HUES48 (cell line): ENCODE measurements around the gene TPM2.

Source experiments
- H3K27ac ChIP-seq: one replicate; pipeline ENCODE4 v1.7.0; 2013; ENCODE audit warnings: low read depth, low read length, inconsistent platforms
- H3K27me3 ChIP-seq: 2 replicates; pipeline ENCODE4 v1.6.1; 2013; ENCODE audit warnings: mild to moderate bottlenecking, low read length; ENCODE audit not compliant: control insufficient read depth, insufficient read depth
- H3K36me3 ChIP-seq: 2 replicates; pipeline ENCODE4 v1.6.1; 2013; ENCODE audit warnings: low read length; ENCODE audit not compliant: control insufficient read depth, insufficient read depth
- H3K4me1 ChIP-seq: 2 replicates; pipeline ENCODE4 v1.6.1; 2013; ENCODE audit warnings: mild to moderate bottlenecking, low read length; ENCODE audit not compliant: control insufficient read depth, insufficient read depth
- H3K4me3 ChIP-seq: 2 replicates; pipeline ENCODE4 v1.5.1; 2013; ENCODE audit warnings: mild to moderate bottlenecking, low read depth, low read length
- H3K9ac ChIP-seq: 2 replicates; pipeline ENCODE4 v1.6.1; 2013; ENCODE audit warnings: mild to moderate bottlenecking, low read depth, low read length, moderate library complexity
- H3K9me3 ChIP-seq: 2 replicates; pipeline ENCODE4 v1.6.1; 2013; ENCODE audit warnings: low read length; ENCODE audit not compliant: control insufficient read depth, insufficient read depth

TPM2 gene

DNA sequence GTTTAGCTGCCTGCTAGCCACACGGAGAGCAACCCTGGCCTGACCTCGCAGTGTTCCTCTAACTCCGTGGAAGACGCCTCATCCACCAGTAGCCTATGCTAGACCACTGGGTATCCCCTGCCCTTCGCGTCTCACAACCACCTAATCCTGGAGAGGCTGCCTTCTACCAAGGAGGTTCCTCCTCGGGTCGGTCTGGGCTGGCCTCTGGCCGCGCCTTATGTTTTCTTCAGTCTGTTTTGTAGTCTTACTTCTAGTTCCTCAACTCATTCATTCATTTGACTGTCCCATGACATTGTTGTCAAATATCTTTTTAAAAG lies 1.6 kb upstream of the TPM2 start:
- peak overlapping the region; percentile 78 for H3K27ac ChIP-seq
- H3K9me3 ChIP-seq, result no peaks in the 10 kb centered on the region
- no peak overlapping the region for H3K9ac ChIP-seq
- H3K27me3 ChIP-seq, result no peaks in the 10 kb centered on the region
- peaks cover 28% of the 10 kb centered on the region for H3K36me3 ChIP-seq
- H3K4me3 ChIP-seq, result peak overlapping the region; percentile 80
- peaks cover 11% of the 10 kb centered on the region for H3K4me1 ChIP-seq

DNA sequence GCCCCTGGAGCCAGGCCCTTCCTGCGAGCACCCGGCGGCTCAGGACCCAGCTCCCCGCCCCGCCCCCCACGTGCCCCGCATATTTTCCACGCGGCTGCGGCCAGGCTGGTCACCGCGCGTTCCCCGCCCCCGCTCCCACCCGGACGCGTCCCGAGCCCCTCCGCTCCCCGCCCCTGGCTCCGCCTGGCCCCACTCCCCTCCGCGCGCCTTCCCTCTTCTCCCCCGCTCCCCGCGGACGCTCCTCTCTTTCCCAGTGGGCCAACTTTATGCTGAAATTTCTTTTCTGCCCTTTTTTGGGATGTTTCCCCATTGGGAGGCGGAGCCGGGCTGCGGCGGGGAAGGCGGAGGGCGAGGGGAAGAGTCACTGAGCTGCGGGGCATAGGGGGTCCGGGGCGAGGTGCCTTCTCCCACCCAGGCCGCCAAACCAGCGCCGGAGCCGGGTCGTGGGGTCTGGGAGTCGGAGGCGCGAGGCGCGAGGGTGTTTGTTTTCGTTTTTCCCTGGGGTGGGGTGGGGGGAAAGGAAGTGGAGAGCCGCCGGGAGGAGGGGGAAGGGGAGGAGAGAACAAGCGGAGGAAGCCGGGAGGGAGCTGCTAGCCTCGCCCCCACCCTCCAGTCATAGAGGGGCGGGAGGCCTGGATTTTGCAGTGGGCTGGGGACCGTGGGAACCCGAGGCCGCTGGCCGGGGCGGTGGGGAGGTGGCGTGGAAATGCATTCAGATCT lies 1.0 kb upstream of the TPM2 start:
- H3K36me3 ChIP-seq, result peaks cover 28% of the 10 kb centered on the region
- H3K9ac ChIP-seq, result no peak overlapping the region
- H3K9me3 ChIP-seq, result no peaks in the 10 kb centered on the region
- H3K4me3 ChIP-seq, result peak overlapping the region; percentile 80
- peaks cover 11% of the 10 kb centered on the region for H3K4me1 ChIP-seq
- no peaks in the 10 kb centered on the region for H3K27me3 ChIP-seq
- H3K27ac ChIP-seq, result peak overlapping the region; percentile 78

DNA sequence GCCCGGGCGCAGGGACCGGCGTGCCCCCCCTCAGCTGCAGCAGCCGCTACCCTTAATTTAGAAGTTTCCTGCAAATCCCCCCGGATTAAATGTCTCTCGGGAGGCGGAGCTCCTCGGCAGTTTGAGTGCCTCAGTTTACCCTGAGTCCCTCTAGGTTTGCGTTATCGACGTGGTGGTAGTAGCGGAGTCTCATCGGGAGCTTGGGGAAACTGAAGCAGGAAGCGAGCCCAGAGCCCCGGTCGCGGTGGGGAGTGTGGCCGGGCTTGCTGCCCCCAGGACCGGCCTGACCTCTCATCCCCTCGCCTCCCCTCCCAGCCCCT lies 529 bp upstream of the TPM2 start:
- H3K9me3 ChIP-seq, result no peaks in the 10 kb centered on the region
- peaks cover 33% of the 10 kb centered on the region for H3K36me3 ChIP-seq
- peak overlapping the region; percentile 35; the same call in 1 of the 2 replicates for H3K9ac ChIP-seq
- peaks cover 11% of the 10 kb centered on the region for H3K4me1 ChIP-seq
- peak overlapping the region; percentile 78 for H3K27ac ChIP-seq
- H3K4me3 ChIP-seq, result peak overlapping the region; percentile 80
- no peaks in the 10 kb centered on the region for H3K27me3 ChIP-seq

DNA sequence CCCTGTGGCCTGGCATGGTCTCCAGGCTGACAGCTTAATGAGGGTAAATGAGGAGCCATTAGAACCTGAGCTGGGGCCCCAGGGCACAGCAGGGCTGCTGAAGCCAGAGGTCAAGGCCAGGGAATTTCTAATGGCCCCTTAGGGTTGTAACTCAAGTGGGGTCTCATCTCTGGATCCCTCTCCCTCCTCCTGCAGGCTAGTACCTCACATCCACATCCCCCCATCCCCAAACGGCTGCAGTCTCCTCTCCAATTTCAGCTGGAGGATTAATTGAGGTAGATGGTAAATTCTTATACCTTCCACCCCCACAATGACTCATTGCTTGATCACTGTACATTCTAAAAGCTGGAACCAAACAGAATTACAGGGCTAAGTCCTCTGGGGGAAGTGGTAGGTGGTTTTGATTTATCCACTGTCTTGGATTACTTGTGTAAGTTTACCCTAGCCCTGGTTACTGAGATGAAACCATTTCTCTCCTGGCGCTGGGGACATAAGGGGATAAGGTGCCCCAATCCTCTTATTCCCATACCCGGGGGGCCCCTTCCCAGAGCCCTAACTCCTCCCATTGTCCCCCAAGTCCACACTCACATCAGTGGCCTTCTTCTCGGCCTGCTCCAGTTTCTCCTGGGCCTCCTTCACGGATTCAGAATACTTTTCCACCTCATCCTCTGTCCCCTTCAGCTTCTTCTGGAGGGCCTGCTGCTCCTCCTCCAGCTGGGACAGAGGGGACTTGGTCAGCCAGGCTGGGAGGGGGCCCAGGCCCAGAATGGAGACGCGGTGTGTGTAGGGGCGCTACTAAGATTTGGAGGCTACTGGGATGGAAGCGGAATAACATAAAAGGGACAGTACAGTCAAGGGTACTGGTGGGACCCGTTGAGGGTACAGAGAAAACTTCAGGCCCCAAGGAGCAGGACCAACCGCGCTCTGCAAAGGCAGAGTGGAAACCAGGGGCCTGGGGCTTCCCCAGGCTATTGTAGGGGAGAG lies 875 bp downstream of the TPM2 start:
- Histone ChIP-seq H3K4me1 (peaks cover 11% of the 10 kb centered on the region), H3K9me3 (no peaks in the 10 kb centered on the region), H3K4me3 (peak overlapping the region; percentile 80), H3K27me3 (no peaks in the 10 kb centered on the region), H3K27ac (peak overlapping the region; percentile 78), H3K9ac (peak overlapping the region; percentile 76), H3K36me3 (peaks cover 47% of the 10 kb centered on the region)

DNA sequence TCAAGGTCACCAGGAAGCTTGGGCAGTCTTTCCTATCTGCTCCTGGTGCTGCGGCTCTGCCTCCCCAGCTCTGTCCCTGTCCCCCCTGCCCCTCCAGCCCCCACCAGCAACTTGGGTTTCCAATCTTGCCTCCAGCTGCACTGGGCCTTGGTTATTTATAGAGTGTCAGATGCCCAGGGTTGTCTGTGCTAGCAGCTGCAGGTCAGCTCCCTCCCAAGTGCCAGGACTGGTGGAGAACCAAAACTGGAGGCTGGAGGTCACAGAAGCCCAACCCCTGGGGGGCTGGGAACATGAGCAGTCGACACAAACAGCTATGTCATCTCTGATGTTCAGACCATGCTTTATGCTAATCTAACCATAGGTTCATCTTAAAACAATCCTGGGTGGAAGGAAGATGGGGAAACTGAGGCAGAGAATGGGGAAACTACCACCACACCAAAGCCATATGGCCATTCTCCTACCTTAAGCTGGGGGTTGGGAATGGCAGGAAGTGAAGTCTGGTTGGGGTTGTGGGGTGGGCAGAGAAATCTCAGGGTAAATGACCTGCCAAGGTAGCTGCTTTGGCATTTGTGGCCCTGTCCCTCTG lies 1.7 kb downstream of the TPM2 start:
- no peaks in the 10 kb centered on the region for H3K9me3 ChIP-seq
- no peak overlapping the region for H3K27ac ChIP-seq
- H3K27me3 ChIP-seq, result no peaks in the 10 kb centered on the region
- peaks cover 11% of the 10 kb centered on the region for H3K4me1 ChIP-seq
- H3K36me3 ChIP-seq, result peaks cover 55% of the 10 kb centered on the region
- peak overlapping the region; percentile 80 for H3K4me3 ChIP-seq
- H3K9ac ChIP-seq, result no peak overlapping the region

DNA sequence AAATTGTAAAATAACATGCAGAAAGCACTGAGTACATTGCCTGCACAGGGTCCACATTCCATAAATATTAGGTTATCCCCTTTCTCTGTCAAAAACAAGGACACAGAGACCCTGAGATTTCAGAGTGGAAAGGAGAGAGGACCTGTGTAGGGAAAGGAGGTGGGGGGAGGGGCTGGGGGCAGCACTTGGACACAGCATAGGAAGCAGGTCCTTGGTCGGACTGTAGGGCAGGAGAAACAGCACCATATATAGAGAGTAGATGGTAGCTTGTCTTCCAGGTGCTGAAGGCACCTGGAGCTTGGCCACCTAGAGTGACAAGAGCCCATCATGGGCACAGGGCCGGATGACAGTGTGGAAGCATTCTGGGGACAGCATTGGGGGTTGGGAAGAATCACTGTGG lies 2.4 kb downstream of the TPM2 start:
- Histone ChIP-seq H3K36me3 (peaks cover 63% of the 10 kb centered on the region), H3K27me3 (no peaks in the 10 kb centered on the region), H3K9me3 (no peaks in the 10 kb centered on the region), H3K4me3 (no peak overlapping the region), H3K4me1 (peaks cover 11% of the 10 kb centered on the region), H3K27ac (no peak overlapping the region), H3K9ac (no peak overlapping the region)

DNA sequence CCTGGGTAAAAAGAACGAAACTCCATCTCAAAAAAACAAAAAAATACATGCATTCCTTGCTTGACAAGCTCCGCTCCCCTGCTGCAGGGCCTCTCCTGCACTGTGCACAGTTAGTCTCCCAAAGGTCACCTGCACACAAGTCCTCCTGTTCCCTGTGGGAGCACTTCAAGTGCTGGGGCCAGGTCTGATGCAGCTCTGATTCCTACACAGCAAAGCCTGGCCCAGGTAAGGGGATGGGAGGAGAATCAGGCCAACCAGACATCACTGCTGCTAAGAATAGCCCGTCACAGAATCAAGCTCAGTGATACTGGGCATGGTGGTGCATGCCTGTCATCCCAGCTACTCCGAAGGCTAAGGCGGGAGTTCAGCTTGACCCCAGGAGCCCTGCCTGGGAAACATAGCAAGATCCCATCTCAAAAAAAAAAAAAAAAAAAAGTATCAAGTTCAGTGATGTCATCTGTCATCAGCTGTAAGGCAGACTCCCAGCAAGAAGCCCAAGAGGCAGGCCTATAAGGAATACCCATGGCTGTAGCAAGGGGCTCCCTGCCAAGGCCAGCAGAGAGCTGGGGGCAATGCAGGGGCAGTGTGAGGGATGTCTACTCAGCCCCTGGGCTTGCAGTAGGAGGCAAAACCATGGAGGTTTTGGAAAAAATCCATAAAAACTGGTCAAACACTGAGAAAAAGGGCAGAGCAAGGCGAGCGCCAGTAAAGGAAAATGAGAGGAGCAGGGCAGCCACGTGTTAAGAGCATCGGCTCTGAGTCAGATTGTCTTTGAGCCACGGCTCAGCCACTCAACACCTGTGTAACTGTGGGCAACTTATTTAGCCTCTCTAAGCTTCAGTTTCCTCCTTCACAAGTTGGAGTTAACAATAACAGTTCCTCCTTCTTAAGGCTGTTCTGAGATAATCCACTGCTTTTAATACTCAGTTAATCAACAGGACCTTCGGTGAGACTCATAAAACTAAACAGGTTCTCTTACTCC lies 3.2 kb downstream of the TPM2 start:
- Histone ChIP-seq H3K9me3 (no peaks in the 10 kb centered on the region), H3K4me3 (no peak overlapping the region), H3K9ac (no peak overlapping the region), H3K27ac (no peak overlapping the region), H3K4me1 (peaks cover 10% of the 10 kb centered on the region), H3K27me3 (no peaks in the 10 kb centered on the region), H3K36me3 (peaks cover 69% of the 10 kb centered on the region)

DNA sequence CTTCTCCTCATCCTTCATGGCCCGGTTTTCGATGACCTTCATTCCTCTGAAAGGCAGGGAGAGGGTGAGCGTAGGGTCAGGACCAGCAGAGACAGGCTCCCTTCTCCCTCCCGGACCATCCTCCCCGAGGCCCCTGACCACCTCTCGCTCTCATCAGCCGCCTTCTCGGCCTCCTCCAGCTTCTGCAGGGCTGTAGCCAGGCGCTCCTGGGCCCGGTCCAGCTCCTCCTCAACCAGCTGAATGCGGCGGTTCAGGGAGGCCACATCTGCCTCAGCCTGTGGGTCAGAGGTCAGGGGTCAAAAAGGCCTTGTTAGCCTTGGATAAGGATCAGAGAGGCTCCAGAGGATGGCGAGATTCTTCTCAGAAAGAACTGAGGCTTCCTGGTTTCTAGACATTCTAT lies 4.2 kb downstream of the TPM2 start:
- Histone ChIP-seq H3K9ac (no peak overlapping the region), H3K27ac (no peak overlapping the region), H3K36me3 (peaks cover 69% of the 10 kb centered on the region), H3K9me3 (no peaks in the 10 kb centered on the region), H3K4me3 (no peak overlapping the region), H3K4me1 (peaks cover 12% of the 10 kb centered on the region), H3K27me3 (no peaks in the 10 kb centered on the region)

DNA sequence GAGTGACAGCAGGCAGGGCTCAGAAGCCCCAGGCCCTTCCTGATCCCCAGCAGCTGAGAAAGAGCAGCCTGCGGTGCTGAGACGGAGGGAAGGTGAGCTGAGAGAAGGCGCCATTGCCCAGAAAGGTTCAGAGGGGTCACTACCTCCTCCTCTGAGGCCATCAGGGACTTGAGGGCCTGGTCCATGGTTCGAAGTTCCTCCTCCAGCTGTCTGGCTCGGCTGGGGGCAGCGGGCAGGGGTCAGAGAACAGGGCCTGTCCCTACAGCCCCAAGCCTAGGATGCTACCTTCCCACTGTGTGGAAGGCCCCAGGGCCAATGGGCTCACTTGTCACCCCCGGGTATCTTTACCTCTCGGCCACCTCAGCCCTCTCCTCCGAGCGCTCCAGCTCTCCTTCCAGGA lies 4.8 kb downstream of the TPM2 start:
- peaks cover 69% of the 10 kb centered on the region for H3K36me3 ChIP-seq
- no peak overlapping the region for H3K27ac ChIP-seq
- H3K9me3 ChIP-seq, result no peaks in the 10 kb centered on the region
- no peak overlapping the region for H3K4me3 ChIP-seq
- H3K9ac ChIP-seq, result no peak overlapping the region
- peaks cover 13% of the 10 kb centered on the region for H3K4me1 ChIP-seq
- no peaks in the 10 kb centered on the region for H3K27me3 ChIP-seq

DNA sequence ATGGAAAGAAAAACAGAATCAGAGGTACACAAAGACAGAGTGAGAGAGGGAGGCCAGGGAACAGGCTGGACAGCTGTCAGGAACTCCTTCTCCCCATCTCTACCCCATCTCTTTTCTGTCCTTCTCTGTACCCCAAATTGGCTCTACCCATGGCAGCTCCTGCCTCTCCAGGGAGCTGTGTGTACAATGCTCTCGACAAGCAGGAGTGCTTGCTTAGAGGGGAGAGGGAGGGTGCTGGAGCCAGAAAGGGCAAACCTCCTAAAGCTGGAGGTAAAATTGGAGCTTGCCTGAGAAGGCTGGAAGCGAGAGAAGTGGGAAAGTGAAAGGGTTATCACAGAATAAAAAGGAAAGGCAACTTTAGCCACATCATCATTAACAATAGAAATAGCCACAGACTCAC lies 6.4 kb downstream of the TPM2 start:
- Histone ChIP-seq H3K9ac (no peak overlapping the region), H3K27ac (no peak overlapping the region), H3K4me3 (no peak overlapping the region), H3K4me1 (peaks cover 8% of the 10 kb centered on the region), H3K27me3 (no peaks in the 10 kb centered on the region), H3K9me3 (no peaks in the 10 kb centered on the region), H3K36me3 (peaks cover 65% of the 10 kb centered on the region)
